Duodenal mucosa (tissue), 2 donors: ENCODE results near the gene PGK1.
"Not testable (repeated sequence)": the region's sequence is repeated elsewhere in the genome, so short reads cannot be mapped to it uniquely, and the experiment has no call there.

Experiments used
- H3K27ac ChIP-seq: one replicate; pipeline ENCODE4 v1.7.0; 2013; ENCODE audit warnings: low read depth, low read length
- H3K27me3 ChIP-seq, 2 donors: one replicate each; pipeline ENCODE4 v1.7.0; 2013; ENCODE audit warnings: low read length in 2 of 2, control low read depth in 1 of 2; ENCODE audit not compliant: insufficient read depth in 2 of 2, control insufficient read depth in 1 of 2
- H3K36me3 ChIP-seq, 2 donors: one replicate each; pipeline ENCODE4 v1.7.0; 2013; ENCODE audit warnings: low read length in 2 of 2, control low read depth in 1 of 2; ENCODE audit not compliant: insufficient read depth in 2 of 2, control insufficient read depth in 1 of 2
- H3K4me1 ChIP-seq, 2 donors: one replicate each; pipeline ENCODE4 v1.7.0; 2013; ENCODE audit warnings: low read length in 2 of 2, control low read depth in 1 of 2; ENCODE audit not compliant: insufficient read depth in 2 of 2, control insufficient read depth in 1 of 2
- H3K4me3 ChIP-seq, 2 donors: one replicate each; pipeline ENCODE4 v1.7.0; 2013; ENCODE audit warnings: low read length in 2 of 2, low read depth in 1 of 2
- H3K9ac ChIP-seq, 2 donors: one replicate each; pipeline ENCODE4 v1.7.0; 2013; ENCODE audit warnings: low read length in 2 of 2, low read depth in 1 of 2
- H3K9me3 ChIP-seq, 2 donors: one replicate each; pipeline ENCODE4 v1.7.0; 2013; ENCODE audit warnings: low read length in 2 of 2, control low read depth in 1 of 2; ENCODE audit not compliant: control insufficient read depth in 1 of 2

The PGK1 gene

GRCh38 chrX:78081413-78081812 is 22.6 kb upstream of the PGK1 start:
- not testable (repeated sequence) for H3K27ac ChIP-seq, H3K9me3 ChIP-seq, H3K36me3 ChIP-seq, H3K4me3 ChIP-seq, H3K27me3 ChIP-seq, H3K4me1 ChIP-seq, H3K9ac ChIP-seq

- Histone ChIP-seq H3K4me1 (no peaks in the 10 kb centered on the region), H3K9ac (no peak overlapping the region), H3K4me3 (no peak overlapping the region), H3K27ac (no peak overlapping the region), H3K36me3 (no peaks in the 10 kb centered on the region), H3K27me3 (no peaks in the 10 kb centered on the region), H3K9me3 (no peaks in the 10 kb centered on the region)
These were observed 11.8 kb upstream of the PGK1 start for GRCh38 chrX:78092296-78092695.

- H3K4me1 ChIP-seq: no peaks in the 10 kb centered on the region
- no peaks in the 10 kb centered on the region for H3K36me3 ChIP-seq
- H3K4me3 ChIP-seq: no peak overlapping the region
These were observed 5.9 kb upstream of the PGK1 start for GRCh38 chrX:78098108-78098507.

DNA sequence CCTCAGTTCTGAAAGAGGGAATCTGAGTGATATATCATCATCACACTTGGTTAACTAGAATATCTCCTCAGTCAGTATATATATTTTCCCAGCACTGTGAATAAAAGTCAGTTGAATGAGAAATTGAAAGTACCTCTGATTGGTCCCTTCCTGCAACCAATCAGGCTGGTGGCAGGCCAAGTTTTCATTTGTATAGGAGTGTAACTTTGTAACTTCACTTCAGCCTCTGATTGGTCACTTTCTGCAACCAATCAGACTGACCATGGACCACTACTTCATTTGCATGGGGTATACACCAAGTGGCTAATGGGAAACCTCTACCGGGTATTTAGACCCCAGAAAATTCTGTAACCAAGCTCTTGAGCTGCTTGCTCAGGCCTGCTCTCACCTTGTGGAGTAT is 2.0 kb upstream of the PGK1 start:
- Histone ChIP-seq H3K4me1 (peaks cover 18 to 22% of the 10 kb centered on the region in 2 donors), H3K9me3 (no peaks in the 10 kb centered on the region), H3K9ac (no peak overlapping the region), H3K4me3 (no peak overlapping the region), H3K27ac (no peak overlapping the region), H3K36me3 (no peaks in the 10 kb centered on the region), H3K27me3 (no peaks in the 10 kb centered on the region)

More at GRCh38 chrX:78098108-78098507, 5.9 kb upstream of the PGK1 start:
- Histone ChIP-seq H3K9ac (no peak overlapping the region), H3K27me3 (no peaks in the 10 kb centered on the region), H3K9me3 (no peaks in the 10 kb centered on the region), H3K27ac (no peak overlapping the region)

DNA sequence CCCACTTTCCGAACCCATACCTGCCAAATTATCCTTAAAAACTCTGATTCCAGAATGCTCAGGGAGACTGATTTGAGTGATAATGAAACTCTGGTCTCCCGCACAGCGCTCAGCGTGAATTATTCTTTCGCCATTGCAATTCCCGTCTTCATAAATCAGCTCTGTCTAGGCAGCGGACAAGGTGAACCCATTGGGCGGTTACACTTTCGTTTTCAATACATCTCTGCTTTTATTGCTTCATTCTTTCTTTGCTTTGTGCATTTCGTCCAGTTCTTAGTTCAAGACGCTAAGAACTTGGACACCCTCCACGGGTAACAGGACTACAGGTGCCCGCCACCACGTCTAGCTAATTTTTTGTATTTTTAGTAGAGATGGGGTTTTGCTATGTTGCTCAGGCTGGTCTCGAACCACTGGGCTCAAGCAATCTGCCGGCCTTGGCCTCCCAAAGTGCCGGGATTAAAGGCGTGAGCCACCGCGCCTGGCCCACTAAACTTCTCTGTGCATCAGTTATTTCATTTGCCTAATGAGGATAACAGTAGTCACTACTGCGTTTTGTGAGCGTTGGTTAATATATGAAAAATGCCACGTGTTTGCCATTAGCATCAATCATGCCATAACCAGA is 936 bp upstream of the PGK1 start:
- H3K27me3 ChIP-seq: no peaks in the 10 kb centered on the region
- no peaks in the 10 kb centered on the region for H3K9me3 ChIP-seq
- H3K27ac ChIP-seq: peak overlapping the region; percentile 90
- peaks cover 25 to 28% of the 10 kb centered on the region in 2 donors for H3K4me1 ChIP-seq
- peak overlapping the region; percentile 71 to 75 for H3K4me3 ChIP-seq
- peak overlapping the region; percentile 60 to 63 for H3K9ac ChIP-seq
- H3K36me3 ChIP-seq: no peaks in the 10 kb centered on the region

DNA sequence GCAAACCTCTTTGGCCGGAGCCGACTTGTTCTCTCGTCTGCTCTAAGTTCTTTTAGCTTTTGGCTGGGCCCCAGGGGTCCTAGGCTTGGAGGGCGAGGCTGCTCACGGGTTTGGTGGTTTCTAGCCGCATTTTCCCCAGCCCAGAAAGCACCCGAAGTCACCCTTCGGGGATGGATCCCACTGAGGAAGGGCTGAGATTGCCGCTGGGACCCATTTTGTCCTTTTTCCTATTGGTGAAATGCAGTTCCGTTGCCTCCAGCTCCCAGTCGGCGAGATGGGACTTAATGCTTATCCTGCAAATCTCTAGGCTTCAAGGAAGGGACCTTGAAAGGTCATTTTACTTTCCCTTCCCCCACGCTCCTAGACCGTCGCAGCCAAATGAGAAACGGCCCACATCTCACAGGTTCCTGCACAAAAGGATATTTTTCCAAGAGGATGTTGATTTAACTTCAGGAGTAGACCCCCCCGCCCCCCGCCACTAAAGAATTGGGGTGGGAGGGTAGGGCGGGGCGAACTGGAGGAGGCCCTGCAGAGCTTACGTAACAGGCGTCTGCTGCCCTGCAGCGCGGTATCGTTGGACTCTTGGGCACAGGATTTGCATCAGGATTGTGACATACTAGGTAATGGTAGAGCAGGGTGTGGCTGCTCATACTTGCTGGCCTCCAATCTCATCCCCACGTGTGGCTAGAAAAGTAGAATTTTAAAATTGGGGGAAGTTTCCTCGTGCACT is 564 bp downstream of the PGK1 start:
- Histone ChIP-seq H3K9me3 (no peaks in the 10 kb centered on the region), H3K9ac (peak overlapping the region; percentile 92 to 97), H3K36me3 (no peaks in the 10 kb centered on the region), H3K4me3 (peak overlapping the region; percentile 94 to 97), H3K27me3 (no peaks in the 10 kb centered on the region), H3K4me1 (peaks cover 26 to 37% of the 10 kb centered on the region in 2 donors), H3K27ac (peak overlapping the region; percentile 82)

DNA sequence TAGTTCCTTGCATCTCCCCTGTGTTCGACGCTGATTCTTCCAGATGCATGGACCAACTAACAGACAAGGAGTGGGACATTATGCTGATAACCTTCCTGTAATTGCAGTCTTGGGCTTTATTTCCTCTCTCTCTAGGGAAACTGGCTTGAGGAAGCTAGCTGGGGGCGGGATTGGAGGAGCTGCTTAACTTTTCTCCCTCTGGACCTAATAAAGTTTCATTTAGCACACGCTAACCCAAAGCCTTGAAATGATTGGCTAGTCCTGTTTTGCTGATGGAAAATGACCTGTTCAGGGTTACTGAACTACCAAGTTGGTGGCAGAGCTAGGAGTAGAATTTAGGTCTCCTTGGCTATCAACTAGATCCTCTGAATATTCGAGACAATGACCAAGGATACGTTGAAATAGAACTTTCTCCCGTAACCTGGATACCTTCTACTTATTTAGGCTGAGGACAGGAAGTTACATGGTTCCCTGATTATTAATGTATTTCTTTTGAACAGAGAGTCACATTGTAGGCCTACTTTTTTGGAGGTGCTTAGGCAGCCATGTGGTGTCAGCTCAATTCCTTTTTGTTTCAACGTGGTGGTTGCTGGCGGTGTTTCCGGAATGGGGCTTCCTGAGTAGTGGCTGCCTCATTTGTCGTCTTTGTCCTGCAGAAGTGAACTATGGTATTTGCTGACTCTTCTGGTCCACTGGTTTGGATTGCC is 2.0 kb downstream of the PGK1 start:
- Histone ChIP-seq H3K27ac (no peak overlapping the region), H3K4me1 (peaks cover 26 to 37% of the 10 kb centered on the region in 2 donors), H3K36me3 (no peaks in the 10 kb centered on the region), H3K9ac (peak overlapping the region; percentile 32 to 97), H3K4me3 (peak overlapping the region; percentile 94 to 97), H3K27me3 (no peaks in the 10 kb centered on the region), H3K9me3 (no peaks in the 10 kb centered on the region)

DNA sequence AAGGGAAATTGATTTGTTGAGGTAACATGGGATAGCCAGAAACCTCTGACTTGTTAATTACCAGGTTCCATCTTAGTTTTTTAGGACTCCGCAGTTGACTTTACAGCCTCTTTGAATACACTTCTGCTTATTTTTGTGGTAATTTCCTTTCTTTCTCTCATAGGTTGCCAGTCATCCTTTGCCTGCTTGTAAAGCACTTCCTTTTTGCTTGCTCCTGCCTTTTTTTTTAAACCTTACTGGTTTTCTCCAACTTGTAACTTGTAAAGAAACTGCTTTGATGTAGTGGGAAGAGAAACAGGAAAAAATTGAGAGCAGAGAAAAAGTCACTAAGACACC is 2.6 kb downstream of the PGK1 start:
- peak overlapping the region; percentile 94 to 97 for H3K4me3 ChIP-seq
- no peak overlapping the region for H3K27ac ChIP-seq
- no peaks in the 10 kb centered on the region for H3K9me3 ChIP-seq
- H3K9ac ChIP-seq: peak overlapping the region in 1 of 2 donors; percentile 97
- no peaks in the 10 kb centered on the region for H3K27me3 ChIP-seq
- peaks cover 26 to 37% of the 10 kb centered on the region in 2 donors for H3K4me1 ChIP-seq
- H3K36me3 ChIP-seq: peaks cover 0 to 3% of the 10 kb centered on the region in 2 donors

DNA sequence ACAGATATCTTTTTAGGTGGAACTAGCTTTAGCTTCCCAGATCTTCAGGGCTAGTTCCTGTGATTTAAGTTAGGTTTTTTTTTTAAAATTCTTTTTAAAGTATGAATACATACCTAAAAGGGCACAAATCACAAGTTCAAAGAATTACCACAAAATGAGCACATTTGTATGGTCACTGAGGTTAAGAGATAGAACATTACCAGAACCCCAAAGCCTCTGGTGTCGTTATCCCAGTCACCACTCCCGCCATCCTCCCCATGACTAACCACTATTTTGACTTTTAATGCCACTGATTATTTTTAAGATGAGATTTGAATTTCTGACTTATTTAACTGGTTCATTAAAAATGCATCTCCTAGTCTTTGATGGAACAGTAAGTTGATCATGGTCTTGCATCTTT is 5.4 kb downstream of the PGK1 start:
- H3K9me3 ChIP-seq: no peaks in the 10 kb centered on the region
- H3K4me3 ChIP-seq: no peak overlapping the region
- no peak overlapping the region for H3K9ac ChIP-seq
- H3K36me3 ChIP-seq: peaks cover 8 to 22% of the 10 kb centered on the region in 2 donors
- peaks cover 26 to 37% of the 10 kb centered on the region in 2 donors for H3K4me1 ChIP-seq
- H3K27ac ChIP-seq: no peak overlapping the region
- no peaks in the 10 kb centered on the region for H3K27me3 ChIP-seq
